ENCODE measurements around the gene DVL1. TPM values are rescaled to one million over a fixed set of nuclear protein-coding genes. Genes with fewer than 3 reads are reported as not detected.
A peak's percentile ranks its signal among the peaks of the same experiment; 100 is the strongest.

The DVL1 gene
- total and polyA plus RNA-seq, 2 of the 13 experiments (the other 11 are each of a cell fraction or from before 2014, with no cell fraction given): 30.8 to 60.4 TPM

- TF ChIP-seq GRHL1 (CRISPR knock-in tag; conservative IDR thresholded peaks at IDR 0.05) (no peak), TARDBP (CRISPR knock-in tag; IDR thresholded peaks at IDR 0.05) (peak; percentile 61; the same call in 1 of the 2 replicates), NFAT5 (CRISPR knock-in tag; IDR thresholded peaks at IDR 0.05) (no peak), CSRNP2 (CRISPR knock-in tag; conservative IDR thresholded peaks at IDR 0.05; ENCODE audit: low read depth) (no peak), FOSL1 (CRISPR knock-in tag; IDR thresholded peaks at IDR 0.05; ENCODE audit: borderline replicate concordance) (no peak), GMEB2 (CRISPR knock-in tag; IDR thresholded peaks at IDR 0.05; ENCODE audit: low read depth) (no peak), CERS6 (CRISPR knock-in tag; IDR thresholded peaks at IDR 0.05) (no peak), TBP (CRISPR knock-in tag; IDR thresholded peaks at IDR 0.05) (no peak), HMGXB4 (CRISPR knock-in tag; IDR thresholded peaks at IDR 0.05; ENCODE audit: borderline replicate concordance in 1 of 2, low read depth in 1 of 2) (peak; percentile 19 to 33; a peak in 1 of 4 replicates), PRMT3 (CRISPR knock-in tag; IDR thresholded peaks at IDR 0.05; ENCODE audit: borderline replicate concordance, low read depth) (no peak), HNF4G (IDR thresholded peaks at IDR 0.05; ENCODE audit: borderline replicate concordance, low read depth, low read length) (no peak), HNF4G (CRISPR knock-in tag; IDR thresholded peaks at IDR 0.05; ENCODE audit: borderline replicate concordance, low read depth) (no peak; the same call in 1 of the 2 replicates), TCF7L2 (IDR thresholded peaks at IDR 0.05; ENCODE audit: low read depth, low read length) (no peak), HMGA1 (CRISPR knock-in tag; conservative IDR thresholded peaks at IDR 0.05) (no peak)
Measured at GRCh38 chr1:1358433-1359271, 9.4 kb upstream of the DVL1 start, which contains the start of gene MXRA8 (continued).

Data from HepG2 (cell line).